ENCODE results near the gene TPCN2.
A peak's percentile ranks its signal among the peaks of the same experiment; 100 is the strongest.
"Not testable (repeated sequence)": the region's sequence is repeated elsewhere in the genome, so short reads cannot be mapped to it uniquely, and the experiment has no call there.

Gene TPCN2
- 7.8 to 10.5 (median 10.0) reads per million in 3 donors for total RNA-seq

DNA sequence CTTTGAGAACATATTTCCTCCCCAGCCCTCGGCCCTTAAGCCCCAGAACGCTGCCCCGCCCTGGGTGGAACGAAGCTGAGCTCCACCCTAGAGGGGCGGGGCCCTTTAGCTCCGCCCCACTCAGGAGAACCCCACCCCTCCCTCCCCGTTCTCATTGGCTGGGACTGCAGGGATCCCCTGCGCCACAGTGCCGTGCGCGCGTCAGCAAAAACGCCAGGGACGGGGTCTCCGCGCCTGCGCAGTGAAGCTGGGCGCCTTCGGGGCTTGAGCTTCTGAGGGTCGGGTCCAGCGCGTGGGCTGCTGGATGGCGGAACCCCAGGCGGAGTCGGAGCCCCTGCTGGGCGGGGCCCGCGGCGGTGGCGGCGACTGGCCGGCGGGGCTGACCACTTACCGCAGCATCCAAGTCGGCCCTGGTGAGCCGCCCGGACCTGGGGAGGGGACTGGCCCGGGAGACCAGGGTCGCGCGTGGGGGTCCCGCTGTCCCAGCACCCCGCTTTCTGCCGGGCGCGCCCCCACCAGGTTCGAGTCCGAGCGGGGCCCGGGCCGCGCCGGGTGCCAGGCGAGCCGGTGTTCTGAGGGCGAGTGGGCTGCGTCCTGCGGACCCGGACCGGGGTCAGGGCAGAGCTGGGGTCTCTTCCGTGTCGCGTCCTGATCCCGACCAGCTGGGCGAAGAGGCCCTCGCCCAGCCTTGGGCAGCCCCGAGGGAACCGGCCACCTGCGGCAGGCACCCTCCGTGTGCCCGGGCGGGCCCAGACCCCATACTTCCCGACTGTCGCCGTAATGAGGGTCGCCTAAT, at the start of gene TPCN2:
TPCN2 (plus strand) TSS at position 239 of the 796 bp plus-strand sequence; CDS start at position 305, 66 bp downstream.
- H3K9me3 ChIP-seq (ENCODE audit: control insufficient read depth, low read length) = no peaks in the 10 kb centered on the region
- peaks cover 5% of the 10 kb centered on the region for H3K4me1 ChIP-seq (ENCODE audit: control insufficient read depth, insufficient read depth, low read length, poor library complexity, severe bottlenecking)
- peak within 1 kb of the TSS; percentile 98 for H3K4me3 ChIP-seq (ENCODE audit: insufficient read depth, low read depth, low read length, poor library complexity, severe bottlenecking)
- no peaks in the 10 kb centered on the region for H3K36me3 ChIP-seq (ENCODE audit: control insufficient read depth, insufficient read depth, low read length)
- no peaks in the 10 kb centered on the region for H3K27me3 ChIP-seq (replicated peaks; ENCODE audit: control insufficient read depth, insufficient read depth, low read length, poor library complexity, severe bottlenecking)
- H3K27ac ChIP-seq (ENCODE audit: insufficient read depth, low read length, poor library complexity, severe bottlenecking) = peak within 1 kb of the TSS; percentile 95
- DNase-seq = peak; percentile 87 to 89 (median 87)

DNA sequence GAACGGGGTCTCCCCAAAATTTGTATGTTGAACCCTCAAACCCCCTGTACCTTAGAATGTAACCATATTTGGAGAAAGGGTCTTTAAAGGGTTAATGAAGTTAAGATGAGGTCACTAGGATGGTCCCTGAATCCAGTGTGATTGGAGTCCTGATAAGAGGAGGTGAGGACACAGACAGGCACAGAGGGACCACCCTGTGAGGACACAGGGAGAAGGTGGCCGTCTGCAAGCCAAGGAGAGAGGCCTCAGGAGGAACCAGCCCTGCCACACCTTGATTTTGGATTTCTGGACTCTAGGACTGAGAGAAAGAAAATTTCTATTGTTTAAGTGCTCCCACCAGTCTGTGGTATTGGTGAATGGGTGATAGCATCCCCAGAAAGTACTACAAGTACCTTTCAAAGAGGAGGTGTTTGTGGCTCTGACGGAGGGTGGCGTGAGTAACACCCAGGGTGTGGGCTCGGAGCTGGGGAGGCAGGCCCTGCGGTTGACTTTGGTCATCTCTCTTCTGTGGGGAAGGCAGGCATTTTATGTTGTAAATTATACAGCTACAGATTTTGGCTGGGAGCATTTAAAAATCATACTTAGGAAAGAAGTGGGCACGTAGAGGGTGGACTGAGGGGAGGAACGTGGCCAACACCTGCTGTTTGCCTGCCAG, 49.5 kb upstream of the TPCN2 start:
- Histone ChIP-seq H3K4me1 (ENCODE audit: control insufficient read depth, insufficient read depth, low read length, poor library complexity, severe bottlenecking) (no peaks in the 10 kb centered on the region), H3K4me3 (ENCODE audit: insufficient read depth, low read depth, low read length, poor library complexity, severe bottlenecking) (no peak overlapping the region), H3K27me3 (replicated peaks; ENCODE audit: control insufficient read depth, insufficient read depth, low read length, poor library complexity, severe bottlenecking) (no peaks in the 10 kb centered on the region), H3K36me3 (ENCODE audit: control insufficient read depth, insufficient read depth, low read length) (no peaks in the 10 kb centered on the region), H3K27ac (ENCODE audit: insufficient read depth, low read length, poor library complexity, severe bottlenecking) (no peak overlapping the region), H3K9me3 (ENCODE audit: control insufficient read depth, low read length) (no peaks in the 10 kb centered on the region)
- DNase-seq = no peak

DNA sequence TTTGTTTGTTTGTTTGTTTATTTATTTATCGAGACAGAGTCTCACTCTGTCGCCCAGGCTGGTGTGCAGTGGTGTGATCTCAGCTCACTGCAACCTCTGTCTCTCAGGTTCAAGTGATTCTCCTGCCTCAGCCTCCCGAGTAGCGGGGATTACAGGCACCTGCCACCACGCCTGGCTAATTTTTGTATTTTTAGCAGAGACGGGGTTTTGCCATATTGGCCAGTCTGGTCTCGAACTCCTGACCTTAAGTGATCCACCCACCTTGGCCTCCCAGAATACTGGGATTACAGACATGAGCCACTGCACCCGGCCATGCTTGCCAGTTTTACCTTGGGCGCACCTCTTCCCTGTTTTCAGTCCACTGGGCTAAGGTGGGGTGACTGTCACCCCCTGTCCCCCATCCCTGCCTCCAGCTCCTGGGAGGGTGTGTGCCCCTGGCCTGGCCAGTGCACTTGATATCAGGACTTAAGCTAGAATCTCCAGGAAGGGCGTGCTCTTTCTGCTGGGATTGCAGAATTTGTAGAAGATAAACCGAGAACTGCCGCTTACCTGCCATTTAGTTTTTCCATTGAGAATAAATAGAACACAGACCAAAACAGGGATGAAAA, 48.9 kb upstream of the TPCN2 start:
- H3K27ac ChIP-seq (ENCODE audit: insufficient read depth, low read length, poor library complexity, severe bottlenecking); DNase-seq: not testable (repeated sequence)

GRCh38 chr11:69000391-69000790, 48.3 kb upstream of the TPCN2 start:
- Histone ChIP-seq H3K27ac (ENCODE audit: insufficient read depth, low read length, poor library complexity, severe bottlenecking) (no peak overlapping the region), H3K4me1 (ENCODE audit: control insufficient read depth, insufficient read depth, low read length, poor library complexity, severe bottlenecking) (no peaks in the 10 kb centered on the region)
- no peak for DNase-seq

More for the DNA sequence above, 48.9 kb upstream of the TPCN2 start:
- H3K4me3 ChIP-seq (ENCODE audit: insufficient read depth, low read depth, low read length, poor library complexity, severe bottlenecking); H3K36me3 ChIP-seq (ENCODE audit: control insufficient read depth, insufficient read depth, low read length); H3K9me3 ChIP-seq (ENCODE audit: control insufficient read depth, low read length); H3K4me1 ChIP-seq (ENCODE audit: control insufficient read depth, insufficient read depth, low read length, poor library complexity, severe bottlenecking); H3K27me3 ChIP-seq (replicated peaks; ENCODE audit: control insufficient read depth, insufficient read depth, low read length, poor library complexity, severe bottlenecking): not testable (repeated sequence)

GRCh38 chr11:69000831-69001242, 47.9 kb upstream of the TPCN2 start:
- DNase-seq = no peak
- H3K4me3 ChIP-seq (ENCODE audit: insufficient read depth, low read depth, low read length, poor library complexity, severe bottlenecking) = no peak overlapping the region
- H3K27ac ChIP-seq (ENCODE audit: insufficient read depth, low read length, poor library complexity, severe bottlenecking) = no peak overlapping the region
- H3K9me3 ChIP-seq (ENCODE audit: control insufficient read depth, low read length) = no peaks in the 10 kb centered on the region
- no peaks in the 10 kb centered on the region for H3K36me3 ChIP-seq (ENCODE audit: control insufficient read depth, insufficient read depth, low read length)
- no peaks in the 10 kb centered on the region for H3K4me1 ChIP-seq (ENCODE audit: control insufficient read depth, insufficient read depth, low read length, poor library complexity, severe bottlenecking)
- no peaks in the 10 kb centered on the region for H3K27me3 ChIP-seq (replicated peaks; ENCODE audit: control insufficient read depth, insufficient read depth, low read length, poor library complexity, severe bottlenecking)

More at GRCh38 chr11:69000391-69000790, 48.3 kb upstream of the TPCN2 start:
- no peaks in the 10 kb centered on the region for H3K27me3 ChIP-seq (replicated peaks; ENCODE audit: control insufficient read depth, insufficient read depth, low read length, poor library complexity, severe bottlenecking)
- no peaks in the 10 kb centered on the region for H3K36me3 ChIP-seq (ENCODE audit: control insufficient read depth, insufficient read depth, low read length)
- H3K9me3 ChIP-seq (ENCODE audit: control insufficient read depth, low read length) = no peaks in the 10 kb centered on the region
- no peak overlapping the region for H3K4me3 ChIP-seq (ENCODE audit: insufficient read depth, low read depth, low read length, poor library complexity, severe bottlenecking)

DNA sequence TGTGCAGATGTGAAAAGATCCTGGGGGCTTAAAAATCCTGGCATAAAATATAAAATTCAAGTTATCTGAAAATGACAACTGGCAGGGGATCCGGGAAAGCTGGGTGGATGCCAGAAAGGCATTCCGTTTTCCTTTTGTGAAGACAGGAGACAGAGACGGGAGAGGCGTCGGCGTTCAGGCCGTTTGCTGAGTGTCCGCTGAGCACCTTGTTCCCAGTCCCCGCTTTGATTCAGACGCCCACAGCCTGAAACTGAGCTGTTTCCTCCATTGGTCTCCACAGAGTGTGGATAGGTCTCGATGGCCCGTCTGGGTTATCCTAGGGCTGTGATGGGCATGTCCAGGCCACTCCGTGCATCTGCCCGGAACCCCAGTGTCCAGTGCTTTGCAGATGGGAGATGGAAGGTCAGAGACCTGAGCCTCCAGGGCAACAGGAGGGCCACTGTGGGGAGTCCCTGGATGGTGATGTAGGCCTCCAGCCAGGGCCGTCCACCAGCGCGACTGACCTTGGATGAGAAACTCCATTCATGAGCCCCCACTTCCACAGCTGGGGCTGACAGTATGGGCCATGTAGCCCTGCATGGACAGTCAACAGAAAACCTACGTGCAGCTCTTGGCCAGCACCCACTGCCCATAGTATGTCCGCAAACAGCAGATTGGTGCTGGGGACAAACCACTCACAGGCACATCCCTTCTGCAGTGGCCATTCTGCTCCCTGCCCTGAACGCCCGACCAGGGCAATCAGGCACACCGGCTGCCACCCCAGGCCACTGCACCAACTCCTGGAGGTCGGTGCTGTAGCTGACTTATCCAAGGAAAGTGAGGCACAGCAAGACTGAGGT, 47.3 kb upstream of the TPCN2 start:
- Histone ChIP-seq H3K27ac (ENCODE audit: insufficient read depth, low read length, poor library complexity, severe bottlenecking) (no peak overlapping the region), H3K4me3 (ENCODE audit: insufficient read depth, low read depth, low read length, poor library complexity, severe bottlenecking) (no peak overlapping the region), H3K27me3 (replicated peaks; ENCODE audit: control insufficient read depth, insufficient read depth, low read length, poor library complexity, severe bottlenecking) (no peaks in the 10 kb centered on the region), H3K4me1 (ENCODE audit: control insufficient read depth, insufficient read depth, low read length, poor library complexity, severe bottlenecking) (no peaks in the 10 kb centered on the region), H3K36me3 (ENCODE audit: control insufficient read depth, insufficient read depth, low read length) (no peaks in the 10 kb centered on the region), H3K9me3 (ENCODE audit: control insufficient read depth, low read length) (no peaks in the 10 kb centered on the region)
- DNase-seq = no peak

- DNase-seq = no peak
- Histone ChIP-seq H3K4me1 (ENCODE audit: control insufficient read depth, insufficient read depth, low read length, poor library complexity, severe bottlenecking) (no peaks in the 10 kb centered on the region), H3K27me3 (replicated peaks; ENCODE audit: control insufficient read depth, insufficient read depth, low read length, poor library complexity, severe bottlenecking) (no peaks in the 10 kb centered on the region), H3K9me3 (ENCODE audit: control insufficient read depth, low read length) (no peaks in the 10 kb centered on the region), H3K27ac (ENCODE audit: insufficient read depth, low read length, poor library complexity, severe bottlenecking) (no peak overlapping the region), H3K4me3 (ENCODE audit: insufficient read depth, low read depth, low read length, poor library complexity, severe bottlenecking) (no peak overlapping the region), H3K36me3 (ENCODE audit: control insufficient read depth, insufficient read depth, low read length) (no peaks in the 10 kb centered on the region)
Measured at GRCh38 chr11:69002110-69002569, 46.6 kb upstream of the TPCN2 start.

- Histone ChIP-seq H3K27me3 (replicated peaks; ENCODE audit: control insufficient read depth, insufficient read depth, low read length, poor library complexity, severe bottlenecking) (no peaks in the 10 kb centered on the region), H3K9me3 (ENCODE audit: control insufficient read depth, low read length) (no peaks in the 10 kb centered on the region), H3K4me3 (ENCODE audit: insufficient read depth, low read depth, low read length, poor library complexity, severe bottlenecking) (no peak overlapping the region), H3K36me3 (ENCODE audit: control insufficient read depth, insufficient read depth, low read length) (no peaks in the 10 kb centered on the region), H3K27ac (ENCODE audit: insufficient read depth, low read length, poor library complexity, severe bottlenecking) (no peak overlapping the region), H3K4me1 (ENCODE audit: control insufficient read depth, insufficient read depth, low read length, poor library complexity, severe bottlenecking) (no peaks in the 10 kb centered on the region)
- no peak for DNase-seq
Measured at GRCh38 chr11:69002570-69003231, 46.0 kb upstream of the TPCN2 start.

GRCh38 chr11:69003301-69003865, 45.3 kb upstream of the TPCN2 start:
- Histone ChIP-seq H3K9me3 (ENCODE audit: control insufficient read depth, low read length) (no peaks in the 10 kb centered on the region), H3K27ac (ENCODE audit: insufficient read depth, low read length, poor library complexity, severe bottlenecking) (no peak overlapping the region), H3K4me3 (ENCODE audit: insufficient read depth, low read depth, low read length, poor library complexity, severe bottlenecking) (no peak overlapping the region), H3K4me1 (ENCODE audit: control insufficient read depth, insufficient read depth, low read length, poor library complexity, severe bottlenecking) (no peaks in the 10 kb centered on the region), H3K36me3 (ENCODE audit: control insufficient read depth, insufficient read depth, low read length) (no peaks in the 10 kb centered on the region), H3K27me3 (replicated peaks; ENCODE audit: control insufficient read depth, insufficient read depth, low read length, poor library complexity, severe bottlenecking) (no peaks in the 10 kb centered on the region)
- no peak for DNase-seq

Measured in effector memory CD4-positive, alpha-beta T cell (primary cell).